Calu3 (cell line): ENCODE data around the gene TTLL10. TPM values are rescaled to one million over a fixed set of nuclear protein-coding genes. Genes with fewer than 3 reads are reported as not detected.

Source experiments
- BruUV-seq: library from RNA; stranded (reverse); fragments of 400-500 nt; replicated peaks from 2 replicates; lab custom pipeline; 2021; lab: Mats Ljungman, UMichigan
- CTCF ChIA-PET: fragments of 300-600 bp; sonication (Branson Sonifier 250); formaldehyde crosslinking; loops from one replicate; lab custom pipeline; 2022; ENCODE audit warnings: antibody characterized with exemption; lab: Charles Lee
- DNase-seq: peaks from one replicate; pipeline ENCODE4 v3.0.0; 2022
- H3K27ac Mint-ChIP-seq: one replicate; pipeline ENCODE4 v1.8.0; 2022; ENCODE audit warnings: mixed read lengths; ENCODE audit not compliant: unreplicated experiment
- H3K27me3 Mint-ChIP-seq: one replicate; pipeline ENCODE4 v1.8.0; 2022; ENCODE audit warnings: mixed read lengths; ENCODE audit not compliant: unreplicated experiment
- H3K36me3 Mint-ChIP-seq: one replicate; pipeline ENCODE4 v1.8.0; 2022; ENCODE audit warnings: mild to moderate bottlenecking, moderate library complexity, mixed read lengths; ENCODE audit not compliant: insufficient read depth, unreplicated experiment
- H3K4me1 Mint-ChIP-seq: one replicate; pipeline ENCODE4 v1.8.0; 2022; ENCODE audit warnings: mild to moderate bottlenecking, low read depth, mixed read lengths; ENCODE audit not compliant: unreplicated experiment
- H3K4me3 Mint-ChIP-seq: one replicate; pipeline ENCODE4 v1.8.0; 2022; ENCODE audit warnings: mild to moderate bottlenecking, low read depth, moderate library complexity, mixed read lengths; ENCODE audit not compliant: unreplicated experiment
- H3K9me3 Mint-ChIP-seq: one replicate; pipeline ENCODE4 v1.8.0; 2022; ENCODE audit warnings: low read depth, mixed read lengths; ENCODE audit not compliant: unreplicated experiment
- CTCF ChIP-seq: fragments of 200-600 bp; IDR thresholded peaks from one replicate; pipeline ENCODE4 v1.8.0; 2022; ENCODE audit warnings: antibody characterized with exemption; ENCODE audit not compliant: unreplicated experiment
- intact Hi-C: fragments of 100-400 bp; cut with micrococcal nuclease; formaldehyde crosslinking; loops from one replicate; pipeline ENCODE4 v1.10.0; 2022; ENCODE audit not compliant: unreplicated experiment
- total RNA-seq: library from RNA; stranded (reverse); gene quantifications from 2 replicates; pipeline ENCODE4 v1.2.3, GENCODE V29; 2022

The TTLL10 gene
- total RNA-seq, 1 experiment from 2014 or later: 3.5 TPM

GRCh38 chr1:1181938-1182410 lies 8.3 kb downstream of the TTLL10 start:
- Mint-ChIP-seq H3K4me1 (peaks cover 3% of the 10 kb centered on the region), H3K9me3 (no peaks in the 10 kb centered on the region), H3K27ac (no peak overlapping the region), H3K4me3 (no peak overlapping the region), H3K27me3 (no peaks in the 10 kb centered on the region), H3K36me3 (peaks cover 19% of the 10 kb centered on the region)
- CTCF ChIA-PET: no interaction called here
- TF ChIP-seq CTCF: no peak
- intact Hi-C loops: no loop called here
- DNase-seq: no peak
- BruUV-seq: no TSS peak

- CTCF ChIA-PET: no interaction called here
Measured at GRCh38 chr1:1182491-1183220, 9.0 kb downstream of the TTLL10 start.

GRCh38 chr1:1183221-1183747 lies 9.6 kb downstream of the TTLL10 start:
- Mint-ChIP-seq H3K27ac (no peak overlapping the region), H3K27me3 (no peaks in the 10 kb centered on the region), H3K4me1 (no peaks in the 10 kb centered on the region), H3K36me3 (peaks cover 16% of the 10 kb centered on the region), H3K4me3 (no peak overlapping the region), H3K9me3 (no peaks in the 10 kb centered on the region)
- TF ChIP-seq CTCF: no peak
- CTCF ChIA-PET: no interaction called here
- no peak for DNase-seq
- intact Hi-C loops: no loop called here
- no TSS peak for BruUV-seq

More at GRCh38 chr1:1182491-1183220, 9.0 kb downstream of the TTLL10 start:
- Mint-ChIP-seq H3K4me1 (no peaks in the 10 kb centered on the region), H3K36me3 (peaks cover 16% of the 10 kb centered on the region), H3K27ac (no peak overlapping the region), H3K4me3 (no peak overlapping the region), H3K27me3 (no peaks in the 10 kb centered on the region), H3K9me3 (no peaks in the 10 kb centered on the region)
- BruUV-seq: no TSS peak
- no peak for DNase-seq
- no peak for TF ChIP-seq CTCF
- intact Hi-C loops: no loop called here

- intact Hi-C loops: no loop called here
- peaks cover 16% of the 10 kb centered on the region for H3K36me3 Mint-ChIP-seq
- no peak overlapping the region for H3K4me3 Mint-ChIP-seq
- no peaks in the 10 kb centered on the region for H3K27me3 Mint-ChIP-seq
- no TSS peak for BruUV-seq
- CTCF ChIA-PET: no interaction called here
- no peaks in the 10 kb centered on the region for H3K4me1 Mint-ChIP-seq
- H3K27ac Mint-ChIP-seq: no peak overlapping the region
- DNase-seq: no peak
- H3K9me3 Mint-ChIP-seq: no peaks in the 10 kb centered on the region
- no peak for TF ChIP-seq CTCF
Measured at GRCh38 chr1:1183833-1184775, 10.4 kb downstream of the TTLL10 start.
